Spleen (tissue), 11 donors: Measurements from ENCODE around the gene LYVE1. TPM values are rescaled to one million over a fixed set of nuclear protein-coding genes. Genes with fewer than 3 reads are reported as not detected.
A peak's percentile ranks its signal among the peaks of the same experiment; 100 is the strongest.

Experiments
- DNase-seq: peaks from one replicate; pipeline ENCODE4 v3.0.0-alpha.2; 2020
- H3K27ac ChIP-seq, 8 donors: fragments of 200-600 bp; sonication (generic) in 7 of 8; 1 replicate in 4 of 8; 2 replicates in 4 of 8; pipeline versions ENCODE4 v1.5.0 to v1.8.0; 2016 to 2021; ENCODE audit warnings: inconsistent platforms in 4 of 8, mild to moderate bottlenecking in 4 of 8, moderate library complexity in 1 of 8
- H3K27me3 ChIP-seq, 7 donors: fragments of 200-600 bp; sonication (generic) in 6 of 7; replicated peaks in 1 of 7; 1 replicate in 4 of 7; 2 replicates in 3 of 7; pipeline versions ENCODE4 v1.5.0 to v1.8.0; 2016 to 2021; ENCODE audit warnings: inconsistent platforms in 3 of 7, mild to moderate bottlenecking in 1 of 7
- H3K36me3 ChIP-seq, 6 donors: fragments of 200-600 bp; sonication (generic) in 5 of 6; 1 replicate in 4 of 6; 2 replicates in 2 of 6; pipeline versions ENCODE4 v1.5.0 to v1.8.0; 2016 to 2021; ENCODE audit warnings: inconsistent platforms in 2 of 6
- H3K4me1 ChIP-seq, 6 donors: fragments of 200-600 bp; sonication (generic) in 5 of 6; 1 replicate in 3 of 6; 2 replicates in 3 of 6; pipeline versions ENCODE4 v1.5.0 to v1.8.0; 2016 to 2021; ENCODE audit warnings: inconsistent platforms in 3 of 6
- H3K4me3 ChIP-seq, 8 donors: fragments of 200-600 bp; sonication (generic) in 7 of 8; 1 replicate in 4 of 8; 2 replicates in 4 of 8; pipeline versions ENCODE4 v1.5.0 to v1.8.0; 2016 to 2021; ENCODE audit warnings: inconsistent platforms in 4 of 8, mild to moderate bottlenecking in 4 of 8, moderate library complexity in 2 of 8
- H3K9me3 ChIP-seq, 8 donors: fragments of 200-600 bp; sonication (generic) in 7 of 8; 1 replicate in 4 of 8; 2 replicates in 4 of 8; pipeline versions ENCODE4 v1.5.0 to v1.8.0; 2016 to 2021; ENCODE audit warnings: inconsistent platforms in 4 of 8
- CTCF ChIP-seq, 11 experiments: fragments of 200-600 bp in 7 of 11; fragments of 450-650 bp in 4 of 11; sonication (generic) in 4 of 11; IDR thresholded peaks in 8 of 11; conservative IDR thresholded peaks in 3 of 11; 1 replicate in 7 of 11; 2 replicates in 4 of 11; pipeline versions ENCODE4 v1.4.0 to v1.8.0; 2016 to 2021; ENCODE audit warnings: antibody characterized with exemption in 11 of 11, inconsistent platforms in 4 of 11, mild to moderate bottlenecking in 1 of 11
- POLR2A ChIP-seq, 3 donors: fragments of 450-650 bp; IDR thresholded peaks; one replicate each; pipeline ENCODE4 v1.5.1; 2017; ENCODE audit warnings: antibody characterized with exemption in 3 of 3, mild to moderate bottlenecking in 1 of 3
- POLR2AphosphoS5 ChIP-seq, 3 donors: sonication (generic); formaldehyde crosslinking; IDR thresholded peaks; one replicate each; pipeline ENCODE4 v1.5.1; 2017; ENCODE audit warnings: antibody characterized with exemption in 3 of 3
- WGBS, 5 donors: extraction: QIAGEN DNeasy Blood & Tissue Kit in 3 of 5; methylation state at CpG; one replicate each; pipeline versions ENCODE4 v1.1.5 to v1.1.7; 2013 to 2018; 5-methylcytosine and 5-hydroxymethylcytosine counted together
- intact Hi-C: fragments of 100-400 bp; cut with DNase I; formaldehyde crosslinking; loops from one replicate; pipeline ENCODE4 v1.15.0; 2023; ENCODE audit warnings: low total_unique reads
- polyA plus RNA-seq, 3 donors: library from polyadenylated mRNA; stranded (reverse); fragments of 200-250 nt; gene quantifications; one replicate each; pipeline ENCODE4 v1.2.1, GENCODE V29; 2013
- total RNA-seq, 7 donors: library from RNA; depleted of rRNA in 3 of 7; stranded (reverse); fragments of >200 nt in 3 of 7; fragmentation: NEBNext Ultra II Directional in 4 of 7; extraction: Animal tissue kit (Norgen Biotek cat#: 25700) in 4 of 7; gene quantifications; one replicate each; pipeline versions ENCODE4 v1.1.0 to v1.2.1, GENCODE V29; 2016 to 2021
- donor health status: healthy with polysubstance abuse.
- donor health status: DM: no; HTN: no; CAD: no; lungs with moderate emphysema.
- donor health status: DM: no; HTN: no; CAD: no.
- donor health status: Bipolar disorder and iron deficiency.
- donor health status: healthy.
- donor health status: DM: no; HTN: no; CAD: no.
- donor health status: DM: yes; HTN: yes; CAD: no.

Gene LYVE1
- total and polyA plus RNA-seq, 10 donors, result 20.2 to 338 (median 134) TPM

DNA sequence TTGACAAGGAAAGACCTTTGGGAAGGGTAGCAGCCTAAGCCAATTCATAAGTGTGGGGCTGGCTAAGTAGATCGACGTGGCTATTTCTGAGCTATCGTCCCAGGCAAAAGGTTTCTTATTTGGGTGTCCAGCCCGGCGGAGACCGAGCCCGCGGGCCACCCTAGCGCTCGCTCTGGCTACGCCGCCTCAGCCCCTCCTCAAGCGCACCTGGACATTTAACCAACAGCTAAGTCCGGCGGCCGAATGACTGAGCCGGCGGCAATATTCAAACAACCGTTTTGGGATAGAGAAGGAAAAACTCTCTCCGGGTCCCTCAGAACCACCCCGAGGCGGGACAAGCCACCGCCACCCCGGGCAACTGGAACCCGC is 27.9 kb downstream of the LYVE1 start:
- Histone ChIP-seq H3K9me3 (peaks cover 0 to 13% (median 6%) of the 10 kb centered on the region in 8 donors), H3K4me1 (peaks cover 6 to 73% (median 53%) of the 10 kb centered on the region in 6 donors), H3K27me3 (no peaks in the 10 kb centered on the region), H3K36me3 (no peaks in the 10 kb centered on the region), H3K4me3 (peak overlapping the region; percentile 68 to 84 (median 76)), H3K27ac (peak overlapping the region; percentile 76 to 95 (median 94))
- intact Hi-C loops, result no loop called here
- TF ChIP-seq POLR2AphosphoS5 (IDR thresholded peaks at IDR 0.05), result no peak
- TF ChIP-seq POLR2A (IDR thresholded peaks at IDR 0.05), result no peak
- TF ChIP-seq CTCF (IDR thresholded peaks at IDR 0.05 in 8 of 11, conservative IDR thresholded peaks at IDR 0.05 in 3 of 11), result no peak
- no peak for DNase-seq
- WGBS, 5 donors, result 0 to 1% (median 1%) methylated on average over 23 to 25 of the region's 25 CpGs

DNA sequence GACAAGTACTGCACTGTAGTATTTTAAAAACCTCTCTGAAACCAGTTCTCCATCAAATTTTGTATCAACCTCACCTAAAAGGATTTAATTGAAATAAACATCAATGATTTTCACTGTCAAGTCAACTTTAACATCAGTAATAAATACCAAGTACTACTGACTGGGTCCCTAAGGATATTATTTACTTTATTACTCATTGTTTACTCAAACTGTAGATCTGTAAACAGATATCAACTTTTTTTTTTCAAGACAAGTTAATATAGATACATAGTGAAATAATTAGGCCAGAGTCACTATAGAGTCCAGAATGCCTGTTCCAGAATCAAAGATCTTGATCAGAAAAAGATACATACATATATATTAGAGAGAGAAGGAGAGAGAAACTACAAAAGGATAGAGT is 29.1 kb downstream of the LYVE1 start:
- H3K36me3 ChIP-seq, result no peaks in the 10 kb centered on the region
- no peak overlapping the region for H3K4me3 ChIP-seq
- TF ChIP-seq POLR2AphosphoS5 (IDR thresholded peaks at IDR 0.05) (no peak), POLR2A (IDR thresholded peaks at IDR 0.05) (no peak), CTCF (IDR thresholded peaks at IDR 0.05 in 8 of 11, conservative IDR thresholded peaks at IDR 0.05 in 3 of 11) (no peak)
- peaks cover 0 to 8% (median 2%) of the 10 kb centered on the region in 8 donors for H3K9me3 ChIP-seq
- DNase-seq, result no peak
- H3K4me1 ChIP-seq, result peaks cover 6 to 73% (median 49%) of the 10 kb centered on the region in 6 donors
- H3K27me3 ChIP-seq, result no peaks in the 10 kb centered on the region
- intact Hi-C loops, result no loop called here
- H3K27ac ChIP-seq, result no peak overlapping the region

GRCh38 chr11:10538924-10539323 is 29.5 kb downstream of the LYVE1 start:
- no peak for TF ChIP-seq POLR2A (IDR thresholded peaks at IDR 0.05)
- no peak for TF ChIP-seq CTCF (IDR thresholded peaks at IDR 0.05 in 8 of 11, conservative IDR thresholded peaks at IDR 0.05 in 3 of 11)
- no peak for TF ChIP-seq POLR2AphosphoS5 (IDR thresholded peaks at IDR 0.05)
- Histone ChIP-seq H3K9me3 (peaks cover 0 to 4% (median 0%) of the 10 kb centered on the region in 8 donors), H3K36me3 (peaks cover 0 to 1% (median 0%) of the 10 kb centered on the region in 6 donors), H3K27me3 (no peaks in the 10 kb centered on the region), H3K4me1 (peaks cover 6 to 77% (median 53%) of the 10 kb centered on the region in 6 donors), H3K27ac (no peak overlapping the region), H3K4me3 (no peak overlapping the region)
- intact Hi-C loops, result no loop called here
- no peak for DNase-seq
- 77 to 96% (median 79%) methylated on average over 1 of the region's 1 CpG for WGBS, 5 donors

GRCh38 chr11:10537600-10537999 is 30.9 kb downstream of the LYVE1 start:
- no peaks in the 10 kb centered on the region for H3K9me3 ChIP-seq
- TF ChIP-seq POLR2A (IDR thresholded peaks at IDR 0.05) (no peak), POLR2AphosphoS5 (IDR thresholded peaks at IDR 0.05) (no peak), CTCF (IDR thresholded peaks at IDR 0.05 in 8 of 11, conservative IDR thresholded peaks at IDR 0.05 in 3 of 11) (no peak)
- H3K27ac ChIP-seq, result no peak overlapping the region
- peaks cover 6 to 82% (median 55%) of the 10 kb centered on the region in 6 donors for H3K4me1 ChIP-seq
- H3K27me3 ChIP-seq, result no peaks in the 10 kb centered on the region
- peaks cover 0 to 15% (median 8%) of the 10 kb centered on the region in 6 donors for H3K36me3 ChIP-seq
- H3K4me3 ChIP-seq, result no peak overlapping the region
- intact Hi-C loops, result no loop called here
- no peak for DNase-seq
